Kidney (tissue), 14 donors: ENCODE results near the gene PRLR. TPM values are rescaled to one million over a fixed set of nuclear protein-coding genes. Genes with fewer than 3 reads are reported as not detected.

ENCODE experiments used
- DNase-seq, 5 donors: peaks; one replicate each; pipeline ENCODE4 v3.0.0-alpha.2; 2013 to 2020
- FAIRE-seq: peaks from 2 replicates; lab custom pipeline; 2012; peaks lifted over from hg19 to GRCh38; lab: Jason Lieb, UNC
- H3K27ac ChIP-seq, 2 donors: one replicate each; pipeline ENCODE4 v1.7.0; 2013; ENCODE audit warnings: low read depth in 2 of 2, low read length in 2 of 2, inconsistent platforms in 1 of 2
- H3K27me3 ChIP-seq: one replicate; pipeline ENCODE4 v1.7.1; 2013; ENCODE audit warnings: low read length, inconsistent platforms; ENCODE audit not compliant: control insufficient read depth, insufficient read depth
- H3K36me3 ChIP-seq, 3 donors: one replicate each; pipeline versions ENCODE4 v1.7.0 to v1.7.1; 2013; ENCODE audit warnings: low read length in 3 of 3, control low read depth in 1 of 3, inconsistent platforms in 1 of 3; ENCODE audit not compliant: insufficient read depth in 3 of 3, control insufficient read depth in 2 of 3
- H3K4me1 ChIP-seq, 3 donors: one replicate each; pipeline versions ENCODE4 v1.7.0 to v1.7.1; 2013; ENCODE audit warnings: low read length in 3 of 3, inconsistent platforms in 1 of 3, low read depth in 1 of 3; ENCODE audit not compliant: control insufficient read depth in 2 of 3, insufficient read depth in 2 of 3
- H3K4me3 ChIP-seq, 3 donors: one replicate each; pipeline versions ENCODE4 v1.7.0 to v1.8.1; 2013; ENCODE audit warnings: low read length in 3 of 3, control low read depth in 1 of 3, inconsistent platforms in 1 of 3
- H3K9ac ChIP-seq, 3 donors: one replicate each; pipeline versions ENCODE4 v1.7.0 to v1.7.1; 2013; ENCODE audit warnings: low read length in 3 of 3, control low read depth in 1 of 3, inconsistent platforms in 1 of 3
- H3K9me3 ChIP-seq, 3 donors: one replicate each; pipeline versions ENCODE4 v1.7.0 to v1.7.1; 2013; ENCODE audit warnings: low read length in 3 of 3, control low read depth in 1 of 3, inconsistent platforms in 1 of 3; ENCODE audit not compliant: control insufficient read depth in 2 of 3, insufficient read depth in 1 of 3
- intact Hi-C: fragments of 100-400 bp; cut with DNase I; formaldehyde crosslinking; loops from one replicate; pipeline ENCODE4 v1.11.1; 2022
- polyA plus RNA-seq: library from polyadenylated mRNA; stranded (reverse); fragments of 350-450 nt; fragmentation: Illumina TruSeq; extraction: RNeasy Lipid Tissue Mini Kit (QIAGEN cat#74804); gene quantifications from one replicate; pipeline ENCODE4 v1.2.3, GENCODE V29; 2014; ENCODE audit warnings: low read depth, low replicate concordance; ENCODE audit not compliant: insufficient read depth
- total RNA-seq: library from RNA; stranded (reverse); fragmentation: NEBNext Ultra II Directional; extraction: Animal tissue kit (Norgen Biotek cat#: 25700); gene quantifications from one replicate; pipeline ENCODE4 v1.2.1, GENCODE V29; 2021
- TF ChIP-seq, protein P1 (sequence below): IDR thresholded peaks from 3 replicates; pipeline ENCODE4 v1.5.1; 2012; ENCODE audit warnings: mild to moderate bottlenecking, moderate library complexity, borderline replicate concordance; ENCODE audit not compliant: insufficient read depth; ENCODE audit errors: extremely low read depth
- donor health status: control.
- donor health status: control.
- donor health status: control.
- donor health status: control.
- donor health status: control.
- donor health status: DM: yes; HTN: yes; CAD: no.
- donor health status: Normal renal cell carcinoma (clear cell type).

PRLR gene
- total and polyA plus RNA-seq, 2 donors from 2014 or later = 6.3 to 9.3 TPM

DNA sequence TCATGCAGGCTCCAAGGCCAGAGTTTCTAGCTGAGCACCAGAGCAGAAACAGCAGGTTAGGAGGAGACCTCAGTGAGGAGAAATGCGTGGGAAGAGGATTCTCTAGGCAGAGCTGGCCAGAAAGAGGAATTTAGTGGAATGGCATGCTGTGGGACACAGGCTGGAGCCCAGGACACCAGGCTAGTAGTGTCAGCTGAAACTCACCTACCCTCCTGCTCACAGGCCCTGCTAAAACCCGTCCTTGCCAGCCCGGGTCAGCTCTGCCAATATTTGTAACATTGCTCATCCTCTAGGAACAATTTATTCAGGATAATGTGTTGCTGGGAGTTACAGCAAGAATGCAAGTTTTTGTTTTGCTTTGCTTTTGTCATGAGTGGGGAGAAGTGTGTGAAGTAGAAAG is 142.3 kb downstream of the PRLR start:
- FAIRE-seq = no peak

DNA sequence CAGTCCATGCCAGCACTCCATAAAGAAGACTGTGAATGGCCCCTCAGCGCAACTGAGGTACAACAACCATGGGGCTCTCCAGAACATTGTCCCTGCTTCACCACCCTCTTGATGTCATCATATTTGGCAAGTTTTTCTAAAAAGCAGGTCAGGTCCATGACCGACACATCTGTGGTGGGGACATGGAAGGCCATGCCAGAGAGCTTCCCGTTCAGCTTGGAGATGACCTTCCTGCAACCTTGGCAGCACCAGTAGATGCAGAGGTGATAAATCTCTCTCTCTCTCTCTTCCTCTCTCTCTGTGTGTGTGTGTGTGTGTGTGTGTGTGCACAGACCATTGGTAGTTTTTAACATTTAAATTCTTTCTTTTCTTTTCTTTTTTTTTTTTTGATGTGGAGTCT is 147.1 kb downstream of the PRLR start:
- no peaks in the 10 kb centered on the region for H3K9me3 ChIP-seq
- peaks cover 0 to 7% (median 2%) of the 10 kb centered on the region in 3 donors for H3K36me3 ChIP-seq
- FAIRE-seq = no peak
- H3K27me3 ChIP-seq = no peaks in the 10 kb centered on the region
- intact Hi-C loops = no loop called here
- no peak overlapping the region for H3K27ac ChIP-seq
- H3K4me3 ChIP-seq = no peak overlapping the region
- no peaks in the 10 kb centered on the region for H3K4me1 ChIP-seq
- TF ChIP-seq, protein P1, sequence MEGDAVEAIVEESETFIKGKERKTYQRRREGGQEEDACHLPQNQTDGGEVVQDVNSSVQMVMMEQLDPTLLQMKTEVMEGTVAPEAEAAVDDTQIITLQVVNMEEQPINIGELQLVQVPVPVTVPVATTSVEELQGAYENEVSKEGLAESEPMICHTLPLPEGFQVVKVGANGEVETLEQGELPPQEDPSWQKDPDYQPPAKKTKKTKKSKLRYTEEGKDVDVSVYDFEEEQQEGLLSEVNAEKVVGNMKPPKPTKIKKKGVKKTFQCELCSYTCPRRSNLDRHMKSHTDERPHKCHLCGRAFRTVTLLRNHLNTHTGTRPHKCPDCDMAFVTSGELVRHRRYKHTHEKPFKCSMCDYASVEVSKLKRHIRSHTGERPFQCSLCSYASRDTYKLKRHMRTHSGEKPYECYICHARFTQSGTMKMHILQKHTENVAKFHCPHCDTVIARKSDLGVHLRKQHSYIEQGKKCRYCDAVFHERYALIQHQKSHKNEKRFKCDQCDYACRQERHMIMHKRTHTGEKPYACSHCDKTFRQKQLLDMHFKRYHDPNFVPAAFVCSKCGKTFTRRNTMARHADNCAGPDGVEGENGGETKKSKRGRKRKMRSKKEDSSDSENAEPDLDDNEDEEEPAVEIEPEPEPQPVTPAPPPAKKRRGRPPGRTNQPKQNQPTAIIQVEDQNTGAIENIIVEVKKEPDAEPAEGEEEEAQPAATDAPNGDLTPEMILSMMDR = no peak
- no peak for DNase-seq
- no peak overlapping the region for H3K9ac ChIP-seq

More for the DNA sequence above, 142.3 kb downstream of the PRLR start:
- Histone ChIP-seq H3K4me1 (no peaks in the 10 kb centered on the region), H3K36me3 (peaks cover 0 to 7% (median 2%) of the 10 kb centered on the region in 3 donors), H3K27ac (no peak overlapping the region), H3K9me3 (no peaks in the 10 kb centered on the region), H3K4me3 (no peak overlapping the region), H3K9ac (no peak overlapping the region), H3K27me3 (no peaks in the 10 kb centered on the region)
- TF ChIP-seq, protein P1 = no peak
- intact Hi-C loops = no loop called here
- DNase-seq = peak in 3 of 5 donors; percentile 14 to 48 (median 45)

DNA sequence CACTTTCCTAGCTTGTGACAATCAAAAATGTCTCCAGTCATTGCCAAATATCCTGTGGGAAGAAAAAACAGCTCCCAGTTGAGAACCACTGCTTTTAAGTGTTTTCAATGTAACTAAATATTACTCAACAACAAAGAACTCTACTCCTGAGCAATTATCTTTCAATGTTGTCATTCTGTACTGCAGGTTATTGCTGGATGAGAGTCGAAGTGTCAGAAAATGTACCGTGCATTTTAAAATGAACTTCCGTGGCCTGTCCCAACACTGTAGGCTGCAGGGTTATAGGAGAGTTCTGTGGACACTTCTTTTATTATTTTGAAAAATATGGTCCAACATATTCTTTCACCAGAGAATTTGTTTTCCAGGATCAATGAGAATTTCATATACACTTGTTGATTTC is 147.8 kb downstream of the PRLR start:
- FAIRE-seq (no peak), DNase-seq (no peak)
- Histone ChIP-seq H3K4me3 (no peak overlapping the region), H3K36me3 (peaks cover 0 to 7% (median 2%) of the 10 kb centered on the region in 3 donors), H3K9me3 (no peaks in the 10 kb centered on the region), H3K27ac (no peak overlapping the region), H3K4me1 (no peaks in the 10 kb centered on the region), H3K27me3 (no peaks in the 10 kb centered on the region), H3K9ac (no peak overlapping the region)
- intact Hi-C loops = no loop called here
- TF ChIP-seq, protein P1 = no peak

DNA sequence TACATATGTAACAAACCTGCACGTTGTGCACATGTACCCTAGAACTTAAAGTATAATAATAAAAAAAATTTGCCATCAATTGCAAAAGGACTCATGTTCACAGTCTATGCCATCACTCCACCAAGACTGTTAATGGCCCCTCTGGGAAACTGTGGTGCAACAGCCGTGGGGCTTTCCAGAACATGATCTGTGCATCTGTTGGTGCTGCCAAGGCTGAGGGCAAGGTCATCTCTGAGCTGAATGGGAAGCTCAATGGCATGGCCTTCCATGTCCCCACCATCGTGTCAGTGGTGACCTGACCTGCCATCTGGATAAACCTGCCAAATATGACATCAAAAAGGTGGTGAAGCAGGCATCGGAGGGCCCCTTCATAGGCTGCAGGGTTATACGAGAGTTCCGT is 149.2 kb downstream of the PRLR start:
- intact Hi-C loops = no loop called here
- Histone ChIP-seq H3K27me3 (no peaks in the 10 kb centered on the region), H3K4me1 (no peaks in the 10 kb centered on the region), H3K9ac (no peak overlapping the region), H3K27ac (no peak overlapping the region), H3K9me3 (no peaks in the 10 kb centered on the region), H3K4me3 (no peak overlapping the region), H3K36me3 (peaks cover 0 to 7% (median 2%) of the 10 kb centered on the region in 3 donors)
- FAIRE-seq (no peak), DNase-seq (no peak)
- TF ChIP-seq, protein P1 = no peak
